ENCODE results near the gene RAB6A. TPM values are rescaled to one million over a fixed set of nuclear protein-coding genes. Genes with fewer than 3 reads are reported as not detected.

Gene RAB6A
- total and polyA plus RNA-seq, 2 donors (not counting 3 experiments of a cell fraction or from before 2014, with no cell fraction given): 45.0 to 130 TPM

GRCh38 chr11:73755670-73756069 lies 5.2 kb downstream of the RAB6A start:
- H3K4me2 ChIP-seq (ENCODE audit: insufficient read depth, low read length): no peak overlapping the region
- no peak overlapping the region for H3K9ac ChIP-seq (replicated peaks; ENCODE audit: extremely low read depth, insufficient read depth, low read length)
- ChIA-PET POLR2A (no interaction called here), CTCF (interaction anchor here (0.6 kb wide), 1 partner anchor 30 kb away, joined by 3 read pairs; no protein-coding TSS in a partner anchor)
- no peak for TF ChIP-seq CTCF (IDR thresholded peaks at IDR 0.05; ENCODE audit: extremely low read depth in 1 of 2, insufficient read depth in 1 of 2, low read depth in 1 of 2, low read length in 2 of 2)
- TF ChIP-seq POLR2AphosphoS5 (IDR thresholded peaks at IDR 0.05; ENCODE audit: insufficient read depth, low read depth, low read length): no peak
- no peak for TF ChIP-seq MAX (IDR thresholded peaks at IDR 0.05; ENCODE audit: insufficient read depth, insufficient read length)
- no peak for TF ChIP-seq JUN (IDR thresholded peaks at IDR 0.05; ENCODE audit: borderline replicate concordance, insufficient read depth, insufficient read length, low read depth)
- TF ChIP-seq EZH2 (IDR thresholded peaks at IDR 0.05; ENCODE audit: borderline replicate concordance, low read depth, low read length, severe bottlenecking): no peak
- no peak for TF ChIP-seq POLR2A (IDR thresholded peaks at IDR 0.05; ENCODE audit: low read depth, low read length)
- no peak for TF ChIP-seq FOS (IDR thresholded peaks at IDR 0.05; ENCODE audit: borderline replicate concordance, insufficient read depth, low read length)
- TF ChIP-seq GATA2 (IDR thresholded peaks at IDR 0.05; ENCODE audit: insufficient read depth, insufficient read length, low read depth, low read length): no peak
- no peak for TF ChIP-seq MYC (IDR thresholded peaks at IDR 0.05; ENCODE audit: low read depth, low read length)
- H3K4me3 ChIP-seq (replicated peaks in 1 of 3; ENCODE audit: insufficient read depth in 1 of 3, low read depth in 1 of 3, low read length in 3 of 3): no peak overlapping the region
- no peaks in the 10 kb centered on the region for H3K9me1 ChIP-seq (replicated peaks; ENCODE audit: control insufficient read depth, extremely low read depth, insufficient read depth, low read length)
- H3K27me3 ChIP-seq (ENCODE audit: control insufficient read depth in 2 of 2, insufficient read depth in 2 of 2, low read length in 2 of 2): no peaks in the 10 kb centered on the region
- H3K79me2 ChIP-seq (ENCODE audit: control insufficient read depth, insufficient read depth, low read length): peaks cover 96% of the 10 kb centered on the region
- peaks cover 17% of the 10 kb centered on the region for H3K4me1 ChIP-seq (ENCODE audit: control insufficient read depth, extremely low read depth, insufficient read depth, low read length)
- no peak overlapping the region for H2AFZ ChIP-seq (ENCODE audit: low read depth, low read length)
- no peak for DNase-seq (ENCODE audit: low read depth, low spot score)
- dilution Hi-C loops (cut with MboI; ENCODE audit: extremely low pct_ligation_motif_present, low sequenced_read_pairs) (no loop called here), intact Hi-C loops (cut with micrococcal nuclease) (no loop called here)
- H3K9me3 ChIP-seq (replicated peaks; ENCODE audit: control insufficient read depth, insufficient read depth, low read length): no peaks in the 10 kb centered on the region
- peaks cover 26% of the 10 kb centered on the region for H4K20me1 ChIP-seq (replicated peaks; ENCODE audit: control insufficient read depth, extremely low read depth, insufficient read depth, low read length)
- peaks cover 0 to 5% of the 10 kb centered on the region in 2 experiments for H3K36me3 ChIP-seq (ENCODE audit: control insufficient read depth in 2 of 2, extremely low read depth in 1 of 2, insufficient read depth in 2 of 2, low read length in 2 of 2)
- H3K27ac ChIP-seq (ENCODE audit: insufficient read depth, low read depth, low read length): no peak overlapping the region
- BruUV-seq (replicated peaks): no TSS peak
- FAIRE-seq: no peak
